Measurements from ENCODE around the gene ILKAP.

ILKAP gene

DNA sequence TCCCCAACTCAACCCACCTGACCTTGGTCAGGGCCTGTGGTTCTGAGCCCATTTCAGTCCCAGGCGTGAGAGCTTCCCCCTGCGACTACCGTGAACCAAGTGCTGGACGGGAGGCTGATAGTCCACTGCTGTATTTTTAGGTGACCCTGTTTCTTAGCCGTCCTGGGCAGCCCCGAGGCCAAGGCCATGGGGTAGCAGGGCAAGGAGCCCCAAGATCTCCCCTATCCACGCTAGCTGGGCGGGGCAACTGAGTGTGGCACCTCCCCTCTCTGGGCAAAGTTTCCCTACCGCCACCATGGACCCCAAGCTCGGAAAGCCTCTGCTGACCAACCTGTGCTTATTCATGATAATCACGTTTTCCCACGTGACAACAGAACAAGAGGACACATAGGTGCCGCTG lies 65.6 kb downstream of the ILKAP start:
- DNase-seq (ENCODE audit: low read depth) = no peak

DNA sequence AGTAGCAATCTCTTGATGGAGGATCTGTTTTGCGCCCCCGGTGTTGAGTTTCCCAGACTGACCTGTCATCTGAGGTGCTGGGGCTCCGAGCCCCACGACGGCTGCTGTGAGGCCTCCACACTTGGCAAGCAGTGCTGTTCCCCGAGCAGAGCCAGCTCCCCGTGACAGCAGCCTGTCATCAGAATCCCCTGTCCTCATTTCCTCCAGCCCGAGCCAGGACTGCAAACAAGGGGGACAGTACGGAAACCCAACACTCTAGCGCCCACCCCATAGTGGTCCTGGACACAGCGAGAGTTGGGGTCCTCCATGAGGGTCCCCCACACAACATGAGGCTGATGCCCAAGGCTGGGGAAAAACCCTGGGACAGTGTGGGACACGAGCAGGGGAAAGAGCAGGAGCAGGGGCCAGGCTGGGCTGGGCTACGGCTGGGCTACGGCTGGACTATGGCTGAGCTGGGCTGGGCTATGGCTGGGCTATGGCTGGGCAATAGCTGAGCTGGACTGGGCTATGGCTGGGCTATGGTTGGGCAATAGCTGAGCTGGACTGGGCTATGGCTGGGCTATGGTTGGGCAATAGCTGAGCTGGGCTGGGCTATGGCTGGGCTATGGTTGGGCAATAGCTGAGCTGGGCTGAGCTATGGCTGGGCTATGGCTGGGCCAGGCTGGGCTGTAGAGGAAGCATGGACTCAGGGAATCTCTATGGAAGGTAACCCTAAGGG lies 66.5 kb downstream of the ILKAP start:
- DNase-seq (ENCODE audit: low read depth) = no peak

DNA sequence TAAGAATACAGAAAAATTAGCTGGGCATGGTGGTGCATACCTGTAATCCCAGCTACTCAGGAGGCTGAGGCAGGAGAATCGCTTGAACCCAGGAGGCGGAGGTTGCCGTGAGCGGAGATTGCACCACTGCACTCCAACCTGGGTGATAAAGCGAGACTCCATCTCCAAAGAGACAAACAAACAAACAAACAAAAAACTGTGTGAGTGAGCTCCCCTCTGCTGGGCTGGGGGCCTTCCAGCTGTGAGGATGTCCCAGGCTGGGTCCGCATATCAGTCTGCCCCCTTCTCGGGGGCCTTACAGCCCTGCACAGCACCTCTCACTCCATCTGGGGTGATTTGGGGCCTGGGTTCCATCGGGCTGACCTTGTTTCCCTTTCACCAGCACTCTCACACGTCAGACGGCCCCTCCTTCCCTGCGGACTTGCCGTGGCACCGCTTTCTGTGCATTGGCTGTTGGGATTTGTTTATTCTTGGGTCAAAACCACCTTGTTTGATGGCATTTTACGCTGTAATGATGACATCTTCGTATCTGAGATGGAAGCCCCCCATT lies 67.8 kb downstream of the ILKAP start:
- DNase-seq (ENCODE audit: low read depth) = no peak

DNA sequence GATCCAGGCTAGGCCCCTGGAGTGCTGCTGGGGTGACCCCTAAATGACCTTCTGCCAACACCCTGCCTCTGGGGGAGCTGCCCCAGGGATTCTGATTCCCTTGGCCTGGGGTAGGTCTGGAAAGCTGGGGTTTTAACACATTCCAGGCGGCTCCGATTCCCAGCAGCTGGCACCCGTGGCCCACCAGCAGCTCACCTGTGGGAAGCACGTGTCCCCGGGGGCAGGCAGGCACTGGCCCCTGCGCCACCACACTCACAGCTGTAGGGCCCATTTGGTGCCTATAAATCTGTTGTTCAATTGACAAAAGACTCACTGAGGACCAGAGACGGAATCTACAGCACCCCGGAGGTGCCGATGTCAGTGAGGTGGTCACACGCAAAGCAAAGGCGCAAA lies 69.1 kb downstream of the ILKAP start:
- no peak for DNase-seq (ENCODE audit: low read depth)

DNA sequence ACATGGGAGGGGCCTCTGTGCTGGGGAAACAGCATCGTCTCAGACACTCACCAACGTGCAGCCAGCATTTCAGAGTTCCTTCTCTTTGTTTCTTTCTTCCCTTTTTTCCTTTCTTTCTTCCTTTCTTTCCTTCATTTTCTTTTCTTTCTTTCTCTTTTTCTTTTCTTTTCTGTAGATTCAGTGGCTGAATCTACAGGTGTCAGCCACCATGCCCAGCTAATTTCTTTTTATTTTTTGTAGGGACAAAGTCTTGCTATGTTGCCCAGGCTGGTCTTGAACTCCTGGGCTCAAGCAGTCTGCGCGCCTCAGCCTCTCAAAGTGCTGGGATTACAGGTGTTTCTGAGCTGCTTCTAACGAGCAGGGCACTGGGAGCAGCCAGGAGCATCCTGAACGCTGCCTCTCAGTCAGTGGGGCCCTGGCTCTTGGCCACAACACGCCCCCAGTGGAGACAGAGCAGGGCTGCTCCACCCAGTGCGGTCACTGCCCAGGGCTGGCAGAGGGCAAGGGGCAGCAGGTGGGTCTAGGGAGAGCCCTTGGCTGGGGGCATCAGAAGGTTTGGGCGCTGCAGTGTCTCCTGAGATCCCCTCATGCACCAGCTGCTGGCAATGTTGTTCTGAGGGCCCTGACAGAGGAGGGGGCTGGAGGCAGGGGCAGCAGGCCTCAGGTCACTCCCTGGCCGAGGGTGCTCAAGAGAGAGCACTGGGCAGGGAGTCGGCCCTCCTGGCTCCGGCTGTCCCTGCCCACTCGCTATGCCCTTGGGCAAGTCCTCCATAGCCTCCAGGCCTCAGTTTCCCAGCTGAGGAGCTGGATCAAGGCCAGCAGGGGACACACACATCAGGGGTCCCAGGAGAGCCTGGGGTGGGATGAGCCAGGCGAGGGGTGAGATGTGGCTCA lies 69.7 kb downstream of the ILKAP start:
- no peak for DNase-seq (ENCODE audit: low read depth)

DNA sequence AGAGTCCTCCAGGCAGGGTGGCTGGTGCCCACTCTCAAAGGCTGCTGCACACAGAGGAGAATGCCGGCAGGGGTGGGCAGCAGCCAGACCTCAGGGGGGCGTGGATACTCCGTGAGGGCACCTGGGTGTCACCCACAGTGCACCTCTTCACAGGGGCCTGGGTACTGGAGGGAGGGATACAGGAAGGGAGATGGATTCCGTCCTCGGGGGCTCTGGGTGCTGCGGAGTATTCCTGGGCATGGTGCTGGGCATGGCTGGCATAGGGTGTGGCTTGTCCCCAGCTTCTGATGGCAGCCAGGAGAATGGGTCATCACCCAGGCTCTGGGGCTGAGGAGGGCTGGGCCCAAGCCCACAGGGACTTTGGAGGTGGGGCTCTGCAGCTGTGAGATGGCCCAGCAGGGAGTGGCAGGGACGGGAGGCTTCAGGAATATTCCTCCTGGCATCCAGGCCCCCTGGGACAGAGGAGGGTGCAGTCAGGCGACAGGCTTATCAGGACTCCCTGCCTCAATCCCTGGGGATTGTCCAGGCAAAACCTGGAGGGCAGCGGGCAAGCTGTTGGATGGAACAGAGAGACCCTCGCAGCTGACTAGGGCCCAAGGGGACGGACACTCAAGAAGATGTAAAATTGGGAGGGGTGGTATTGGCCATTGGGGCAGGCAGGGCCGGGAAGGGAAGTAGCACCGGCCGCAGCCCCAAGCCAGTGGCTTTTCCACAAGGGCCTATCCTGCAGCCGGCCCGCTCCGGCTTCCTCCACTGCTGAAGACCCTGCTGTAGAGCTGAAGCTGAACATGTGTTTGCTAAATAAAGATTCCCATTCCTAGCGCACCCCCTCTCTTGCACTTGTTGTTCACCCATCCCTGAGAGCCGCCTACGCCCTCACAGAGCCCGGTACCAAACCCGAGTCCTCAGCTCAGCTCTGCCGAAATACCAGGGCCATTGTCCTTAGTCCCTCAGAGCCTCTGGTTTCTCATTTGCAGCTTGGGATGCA lies 70.7 kb downstream of the ILKAP start:
- DNase-seq (ENCODE audit: low read depth) = no peak

DNA sequence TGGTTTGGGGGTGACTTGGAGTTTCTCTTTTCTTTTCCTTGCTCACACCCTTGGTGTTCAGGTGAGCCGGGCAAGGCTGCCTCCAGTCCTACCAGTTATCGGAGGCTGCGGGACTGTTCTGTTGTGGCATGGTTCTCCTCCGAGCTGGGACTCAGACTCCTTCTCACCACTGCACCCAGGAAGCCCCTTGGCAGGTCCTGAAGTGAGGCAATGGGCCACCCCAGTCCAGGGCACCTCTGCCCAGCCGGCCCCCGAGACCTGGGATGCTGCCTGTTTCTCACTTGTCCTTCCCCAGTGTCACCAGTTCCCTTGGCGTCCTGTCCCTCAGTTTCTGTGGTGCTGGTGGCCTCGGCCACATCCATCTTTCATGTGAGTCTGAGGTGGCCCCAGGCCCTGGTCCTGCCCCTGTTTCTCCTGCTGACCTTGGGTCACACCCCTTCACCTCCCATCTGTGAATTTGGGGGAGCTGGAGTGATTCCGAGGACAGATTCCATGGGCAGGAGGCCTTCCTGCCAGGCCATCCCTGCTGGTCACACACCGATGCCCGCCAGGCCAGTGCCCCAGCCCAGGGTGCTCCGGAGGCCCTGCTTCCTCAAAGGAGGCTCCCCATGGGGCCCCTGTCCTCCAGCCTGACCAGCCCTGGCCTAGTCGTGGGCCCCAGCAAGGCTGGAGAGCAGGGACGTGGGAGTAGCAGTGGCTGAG lies 71.6 kb downstream of the ILKAP start:
- DNase-seq (ENCODE audit: low read depth) = no peak

DNA sequence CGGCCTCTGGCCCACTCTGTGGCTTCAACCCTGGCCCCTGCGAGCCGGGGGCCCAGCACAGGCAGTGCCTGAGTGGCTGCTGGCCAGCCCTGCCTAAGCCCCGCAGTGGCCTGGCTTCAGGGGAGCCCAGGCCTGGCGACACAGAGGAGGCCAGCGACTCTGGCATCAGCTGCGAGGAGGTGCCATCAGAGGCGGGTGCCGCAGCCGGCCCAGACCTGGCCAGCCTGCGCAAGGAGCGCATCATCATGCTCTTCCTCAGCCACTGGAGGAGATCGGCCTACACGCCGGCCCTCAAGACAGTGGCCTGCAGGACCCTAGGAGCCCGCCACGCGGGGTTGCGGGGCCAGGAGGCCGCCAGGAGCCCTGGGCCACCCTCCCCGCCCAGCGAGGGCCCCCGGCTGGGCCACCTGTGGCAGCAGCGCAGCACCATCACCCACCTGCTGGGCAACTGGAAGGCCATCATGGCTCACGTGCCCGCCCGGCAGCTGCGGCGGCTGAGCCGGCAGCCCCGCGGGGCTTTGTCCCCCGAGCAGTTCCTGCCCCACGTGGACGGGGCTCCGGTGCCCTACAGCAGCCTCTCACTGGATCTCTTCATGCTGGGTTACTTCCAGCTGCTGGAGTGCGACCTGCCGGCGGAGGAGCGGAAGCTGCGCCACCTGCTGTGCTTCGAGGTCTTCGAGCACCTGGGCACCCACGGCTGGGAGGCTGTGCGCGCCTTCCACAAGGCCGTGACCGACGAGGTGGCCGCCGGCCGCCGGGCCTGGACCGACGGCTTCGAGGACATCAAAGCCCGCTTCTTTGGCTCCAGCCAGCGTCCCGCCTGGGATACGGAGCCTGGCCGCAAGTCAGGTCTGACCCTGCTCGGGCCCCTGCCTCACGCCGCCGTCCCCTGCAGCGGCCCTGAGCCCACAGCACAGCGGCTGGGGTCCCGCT lies 72.5 kb downstream of the ILKAP start:
- no peak for DNase-seq (ENCODE audit: low read depth)

DNA sequence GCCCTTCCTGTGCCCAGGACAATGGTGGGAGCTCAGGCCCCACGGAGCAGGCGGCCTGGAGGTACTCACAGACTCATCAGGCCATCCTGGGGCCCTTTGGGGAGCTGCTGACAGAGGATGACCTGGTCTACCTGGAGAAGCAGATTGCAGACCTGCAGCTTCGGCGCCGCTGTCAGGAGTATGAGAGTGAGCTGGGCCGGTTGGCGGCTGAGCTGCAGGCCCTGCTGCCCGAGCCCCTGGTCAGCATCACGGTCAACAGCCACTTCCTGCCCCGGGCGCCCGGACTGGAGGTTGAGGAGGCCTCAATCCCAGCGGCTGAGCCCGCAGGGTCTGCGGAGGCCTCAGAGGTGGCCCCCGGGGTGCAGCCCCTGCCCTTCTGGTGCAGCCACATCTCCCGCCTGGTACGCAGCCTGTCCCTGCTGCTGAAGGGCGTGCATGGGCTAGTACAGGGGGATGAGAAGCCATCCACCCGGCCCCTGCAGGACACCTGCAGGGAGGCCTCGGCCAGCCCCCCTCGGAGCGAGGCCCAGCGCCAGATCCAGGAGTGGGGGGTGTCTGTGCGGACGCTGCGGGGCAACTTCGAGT lies 73.3 kb downstream of the ILKAP start:
- DNase-seq (ENCODE audit: low read depth) = no peak

DNA sequence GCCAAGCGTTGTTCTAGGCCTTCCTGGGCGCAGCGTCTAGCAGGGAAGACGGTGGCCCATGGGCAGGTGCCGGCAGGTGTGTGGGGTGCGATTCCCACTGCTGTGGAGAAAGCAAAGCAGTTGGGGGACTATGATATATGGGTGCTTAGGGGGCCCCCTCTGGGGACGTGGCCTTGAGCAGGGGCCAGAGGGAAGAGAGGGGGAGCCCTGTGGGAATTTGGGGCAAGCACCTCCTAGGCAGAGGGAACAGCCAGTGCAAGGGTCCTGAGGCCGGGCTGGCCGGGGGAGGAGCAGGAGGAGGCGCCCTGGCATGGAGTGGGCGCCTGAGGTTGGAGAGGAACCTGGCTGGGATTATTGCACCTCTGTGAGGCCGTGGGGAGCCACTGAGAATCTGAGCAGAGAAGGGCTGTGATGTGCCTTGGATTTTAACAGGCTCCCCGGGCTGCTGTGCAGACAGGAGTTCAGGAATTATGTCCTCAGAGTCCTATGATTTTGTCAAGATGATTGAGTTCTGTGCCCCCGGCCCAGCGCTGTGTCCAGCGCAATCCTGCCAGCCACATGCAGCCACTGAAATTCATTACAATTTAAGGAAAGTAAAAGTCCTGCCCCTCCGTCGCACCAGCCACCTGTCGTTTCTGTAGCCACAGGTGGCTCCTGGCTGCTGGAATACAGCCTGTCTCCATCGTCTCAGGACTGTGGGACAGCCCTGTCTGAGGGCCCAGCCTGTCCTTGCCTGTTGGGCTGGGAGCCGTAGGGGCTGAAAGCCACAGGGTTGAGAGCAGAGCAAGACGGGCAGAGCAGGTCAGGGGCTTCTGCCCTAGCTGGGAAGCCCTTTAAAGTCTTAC lies 74.1 kb downstream of the ILKAP start:
- no peak for DNase-seq (ENCODE audit: low read depth)

DNA sequence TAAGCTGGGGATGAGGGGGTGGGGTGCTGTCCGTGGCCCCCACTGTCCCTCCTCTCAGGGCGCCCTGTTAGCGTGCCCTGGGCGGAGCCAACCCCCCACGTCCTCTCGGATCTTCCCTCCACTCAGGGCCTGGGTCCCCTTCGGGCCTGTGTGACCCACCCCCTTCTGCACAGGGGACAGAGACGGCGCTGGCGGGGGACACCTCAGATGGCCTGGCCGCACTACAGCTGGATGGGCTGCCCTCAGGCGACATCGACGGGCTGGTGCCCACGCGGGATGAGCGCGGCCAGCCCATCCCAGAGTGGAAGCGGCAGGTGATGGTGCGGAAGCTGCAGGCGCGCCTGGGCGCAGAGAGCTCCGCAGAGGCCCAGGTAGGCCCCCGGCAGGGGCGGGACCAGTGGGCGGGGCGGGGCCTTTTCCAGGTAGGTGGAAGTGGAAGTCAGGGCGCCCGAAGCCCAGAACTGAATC lies 74.9 kb downstream of the ILKAP start:
- no peak for DNase-seq (ENCODE audit: low read depth)

DNA sequence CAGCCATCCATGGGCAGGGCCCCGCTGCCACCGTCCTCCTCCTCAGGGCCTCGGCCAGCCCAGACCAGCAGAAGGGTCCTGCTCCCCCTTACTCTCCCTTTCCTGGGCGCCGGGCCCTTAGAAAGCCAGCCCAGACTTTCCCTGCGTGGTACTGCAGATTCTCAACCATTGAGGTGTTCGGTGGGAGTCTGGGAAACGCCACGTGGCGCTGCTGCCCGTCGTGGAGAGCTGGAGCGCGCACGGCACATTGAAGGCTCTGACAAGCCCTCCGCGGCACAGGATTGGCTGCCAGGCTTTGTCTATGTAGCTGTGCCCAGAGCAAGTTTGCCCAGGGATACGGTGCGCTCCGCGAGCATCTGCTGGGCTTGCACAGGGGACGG lies 75.4 kb downstream of the ILKAP start:
- no peak for DNase-seq (ENCODE audit: low read depth)

DNA sequence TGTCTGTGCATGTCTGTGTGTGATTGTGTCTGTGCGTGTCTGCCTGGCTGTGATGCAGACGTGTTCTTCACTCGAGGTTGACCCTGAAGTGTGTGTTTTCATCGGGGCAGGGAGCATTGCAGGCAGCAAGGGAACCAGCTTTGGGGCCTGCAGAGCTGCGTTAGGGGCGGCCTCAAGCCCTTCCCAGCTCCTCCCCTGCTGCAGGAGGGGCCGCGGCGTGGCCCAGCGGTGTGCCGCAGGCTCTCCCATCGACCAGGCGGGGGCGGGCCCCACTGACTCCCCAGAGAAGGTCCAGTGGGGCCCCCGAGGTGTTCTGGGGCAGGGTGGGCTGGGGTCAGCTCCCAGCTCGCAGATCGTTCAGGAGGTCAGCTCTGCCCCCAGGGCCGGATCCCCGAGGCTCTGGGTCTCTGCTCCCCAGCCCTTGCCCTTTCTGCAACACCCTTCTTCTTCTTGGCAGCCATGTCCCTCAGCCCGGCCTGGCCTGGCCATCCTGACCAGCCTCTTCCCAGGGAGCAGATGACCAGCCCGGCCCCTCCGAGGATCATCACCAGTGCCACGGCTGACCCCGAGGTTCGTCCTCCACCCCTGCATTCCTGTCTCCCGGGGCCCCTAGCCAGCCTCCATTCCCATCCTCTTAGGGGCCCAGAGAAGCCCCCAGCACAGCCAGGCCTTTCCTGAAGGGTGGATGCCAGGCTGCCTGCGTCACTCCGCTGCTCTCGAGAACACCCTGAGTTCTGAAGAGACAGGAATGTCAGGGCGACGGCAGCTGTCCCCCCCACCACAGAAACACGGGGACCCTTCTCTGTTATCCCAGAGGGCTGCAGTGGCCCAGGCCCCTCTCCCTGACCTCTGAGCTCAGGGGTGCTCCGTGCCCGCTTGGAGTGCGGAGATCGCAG lies 76.1 kb downstream of the ILKAP start:
- DNase-seq (ENCODE audit: low read depth) = no peak

DNA sequence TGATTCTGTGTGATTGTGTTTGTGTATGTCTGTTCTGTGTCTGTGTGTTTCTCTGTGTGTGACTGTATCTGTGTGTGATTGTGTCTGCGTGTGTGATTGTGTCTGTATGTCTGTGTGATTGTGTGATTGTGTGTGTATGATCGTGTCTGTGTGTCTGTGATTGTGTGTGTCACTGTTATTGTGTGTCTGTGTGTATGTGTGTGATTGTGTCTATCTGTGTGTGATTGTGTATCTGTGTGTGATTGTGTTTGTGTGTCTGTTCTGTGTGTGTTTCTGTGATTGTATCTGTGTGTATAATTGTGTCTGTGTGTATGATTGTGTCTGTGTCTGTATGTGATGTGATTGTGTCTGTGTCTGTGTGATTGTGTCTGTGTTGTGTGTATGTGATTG lies 76.7 kb downstream of the ILKAP start:
- DNase-seq (ENCODE audit: low read depth) = no peak

DNA sequence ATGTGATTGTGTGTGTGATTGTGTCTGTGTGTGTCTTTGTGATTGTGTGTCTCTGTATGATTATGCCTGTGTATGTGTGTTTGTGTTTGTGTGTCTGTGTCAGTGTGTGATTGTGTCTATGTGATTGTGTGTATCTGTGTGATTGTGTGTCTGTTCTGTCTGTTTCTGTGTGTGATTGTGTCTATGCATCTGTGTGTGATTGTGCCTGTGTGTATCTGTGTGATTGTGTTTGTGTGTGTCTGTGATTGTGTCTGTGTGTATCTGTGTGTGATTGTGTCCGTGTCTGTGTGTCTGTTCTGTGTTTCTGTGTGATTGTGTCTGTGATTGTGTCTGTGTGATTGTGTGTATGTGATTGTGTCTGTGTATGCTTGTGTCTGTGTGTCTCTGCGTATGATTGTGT lies 77.2 kb downstream of the ILKAP start:
- no peak for DNase-seq (ENCODE audit: low read depth)

DNA sequence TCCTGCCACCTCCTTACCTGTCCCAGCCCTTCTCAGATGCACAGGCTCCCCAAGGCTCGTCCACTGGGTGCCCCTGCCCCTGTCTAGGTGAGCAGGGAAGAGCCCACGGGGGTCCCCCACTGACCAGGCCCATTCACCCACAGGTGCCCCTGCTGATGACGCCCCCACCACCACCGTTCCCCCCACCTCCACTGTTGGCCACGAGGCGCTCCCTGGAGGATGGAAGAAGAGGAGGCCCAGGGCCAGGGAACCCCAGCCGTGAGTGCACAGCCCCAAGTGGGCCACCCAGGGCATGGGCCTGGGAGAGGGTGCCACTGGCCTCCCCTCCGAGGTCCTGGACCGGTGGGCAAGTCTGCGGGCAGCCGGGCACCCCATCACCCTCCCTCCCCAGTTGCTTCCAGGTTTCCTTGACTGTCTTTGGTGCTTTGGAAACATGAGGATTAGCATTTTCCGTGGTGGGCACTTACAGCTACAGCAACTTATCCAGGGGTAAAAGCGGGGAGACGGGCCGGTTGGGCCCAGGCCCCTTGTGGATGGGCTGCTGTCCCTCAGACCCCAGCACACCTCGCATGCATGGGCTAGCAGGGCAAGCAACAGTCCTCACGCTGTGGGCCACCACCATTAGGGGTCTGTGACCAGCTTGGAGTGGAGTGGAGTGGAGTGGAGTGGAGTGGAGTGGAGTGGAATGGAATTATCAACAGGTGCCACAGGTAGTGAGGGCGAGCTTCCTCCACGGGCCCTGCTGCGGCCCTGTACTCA lies 78.2 kb downstream of the ILKAP start:
- no peak for DNase-seq (ENCODE audit: low read depth)
